Measurements from ENCODE around the gene PPIH.
"Not testable (repeated sequence)": the region's sequence is repeated elsewhere in the genome, so short reads cannot be mapped to it uniquely, and the experiment has no call there.

Gene PPIH

DNA sequence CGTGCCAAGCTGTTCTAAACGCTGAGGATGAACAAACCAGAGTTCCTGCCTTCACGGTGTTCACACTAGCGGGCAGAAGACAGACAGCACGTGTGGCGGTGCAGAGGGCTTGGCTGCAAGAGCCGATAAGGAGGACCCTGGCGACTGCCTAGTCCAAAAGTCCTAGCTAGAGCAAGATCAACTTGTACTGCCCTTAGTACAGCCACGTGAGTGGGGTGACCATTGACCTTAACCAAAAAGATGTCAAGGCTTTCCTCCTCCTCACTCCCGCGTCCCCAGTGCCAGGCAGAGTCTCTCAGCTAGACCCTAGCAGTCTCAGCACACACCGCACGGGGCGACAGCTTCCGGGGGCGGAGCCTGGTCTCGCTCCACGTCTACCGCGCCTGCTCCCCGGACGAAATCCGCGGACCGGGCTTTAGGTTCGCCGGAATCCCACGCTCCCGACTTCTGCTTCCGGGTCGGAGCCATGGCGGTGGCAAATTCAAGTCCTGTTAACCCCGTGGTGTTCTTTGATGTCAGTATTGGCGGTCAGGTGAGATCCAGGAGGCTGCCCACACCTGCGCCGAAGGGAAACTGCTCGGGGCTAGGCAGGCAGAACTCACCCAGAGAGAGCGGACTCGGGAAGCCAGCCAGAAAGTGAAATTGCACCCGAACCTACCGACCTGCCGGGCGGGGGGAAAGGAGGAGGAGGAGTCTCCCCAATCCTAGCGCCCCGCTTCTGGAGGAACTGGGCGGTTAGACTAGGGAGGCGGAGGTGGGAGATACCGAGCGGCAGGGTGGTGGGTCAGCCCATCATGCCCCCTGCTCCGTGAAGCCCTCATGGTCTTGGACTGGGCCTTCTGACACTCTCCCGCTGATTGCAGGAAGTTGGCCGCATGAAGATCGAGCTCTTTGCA, at the start of gene PPIH:
Gene PPIH, plus strand, starts transcription at position 443 of the 896 bp plus-strand sequence. Its CDS starts 24 bp downstream, at position 467.
- TF ChIP-seq CTCF (IDR thresholded peaks at IDR 0.05; ENCODE audit: insufficient read depth, low read depth, low read length, missing control alignments), result peak; percentile 19
- peak within 1 kb of the TSS; percentile 91 for H3K4me3 ChIP-seq (ENCODE audit: low read depth, low read length)
- peak; percentile 95 for DNase-seq (ENCODE audit: low read depth)

DNA sequence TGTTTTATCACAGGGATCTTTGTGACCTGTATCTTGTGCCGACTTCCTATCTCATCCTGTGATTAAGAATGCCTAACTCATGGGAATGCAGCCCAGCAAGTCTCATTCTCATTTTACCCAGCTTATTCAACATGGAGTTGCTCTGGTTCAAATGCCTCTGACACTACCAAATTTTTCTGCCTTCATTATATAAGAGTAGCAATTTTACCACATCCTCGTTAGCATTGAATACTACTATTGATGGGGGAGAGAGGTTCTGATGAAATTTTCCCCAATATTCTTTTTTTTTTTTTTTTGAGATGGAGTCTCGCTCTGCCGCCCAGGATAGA, 44.5 kb upstream of the PPIH start:
- no peak overlapping the region for H3K4me3 ChIP-seq (ENCODE audit: low read depth, low read length)
- TF ChIP-seq CTCF (IDR thresholded peaks at IDR 0.05; ENCODE audit: insufficient read depth, low read depth, low read length, missing control alignments), result no peak
- DNase-seq (ENCODE audit: low read depth), result no peak

- no peak for DNase-seq (ENCODE audit: low read depth)
- H3K4me3 ChIP-seq (ENCODE audit: low read depth, low read length), result no peak overlapping the region
- TF ChIP-seq CTCF (IDR thresholded peaks at IDR 0.05; ENCODE audit: insufficient read depth, low read depth, low read length, missing control alignments), result no peak
Measured at GRCh38 chr1:42618866-42619265, 39.4 kb upstream of the PPIH start.

GRCh38 chr1:42620307-42620706, 37.9 kb upstream of the PPIH start:
- DNase-seq (ENCODE audit: low read depth), result no peak
- TF ChIP-seq CTCF (IDR thresholded peaks at IDR 0.05; ENCODE audit: insufficient read depth, low read depth, low read length, missing control alignments), result no peak
- H3K4me3 ChIP-seq (ENCODE audit: low read depth, low read length), result no peak overlapping the region

- H3K4me3 ChIP-seq (ENCODE audit: low read depth, low read length); DNase-seq (ENCODE audit: low read depth): not testable (repeated sequence)
Measured at GRCh38 chr1:42621180-42621579, 37.0 kb upstream of the PPIH start.

DNA sequence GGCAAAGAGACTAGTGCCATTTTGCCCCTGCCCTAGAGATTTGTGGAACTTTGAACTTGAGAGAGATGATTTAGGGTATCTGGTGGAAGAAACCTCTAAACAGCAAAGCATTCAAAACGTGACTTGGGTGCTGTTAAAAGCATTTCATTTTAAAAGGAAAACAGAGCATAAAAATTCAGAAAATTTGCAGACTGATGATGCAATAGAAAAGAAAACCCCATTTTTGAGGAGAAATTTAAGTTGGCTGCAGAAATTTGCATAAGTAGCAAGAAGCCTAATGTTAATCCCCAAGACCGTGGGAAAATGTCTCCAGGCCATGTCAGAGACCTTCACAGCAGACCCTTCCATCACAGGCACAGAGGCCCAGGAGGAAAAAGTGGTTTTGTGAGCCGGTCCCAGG, 31.0 kb upstream of the PPIH start:
- not testable (repeated sequence) for DNase-seq (ENCODE audit: low read depth); H3K4me3 ChIP-seq (ENCODE audit: low read depth, low read length)

- no peak for TF ChIP-seq CTCF (IDR thresholded peaks at IDR 0.05; ENCODE audit: insufficient read depth, low read depth, low read length, missing control alignments)
- no peak overlapping the region for H3K4me3 ChIP-seq (ENCODE audit: low read depth, low read length)
- DNase-seq (ENCODE audit: low read depth), result no peak
Measured at GRCh38 chr1:42639116-42639515, 19.1 kb upstream of the PPIH start.

DNA sequence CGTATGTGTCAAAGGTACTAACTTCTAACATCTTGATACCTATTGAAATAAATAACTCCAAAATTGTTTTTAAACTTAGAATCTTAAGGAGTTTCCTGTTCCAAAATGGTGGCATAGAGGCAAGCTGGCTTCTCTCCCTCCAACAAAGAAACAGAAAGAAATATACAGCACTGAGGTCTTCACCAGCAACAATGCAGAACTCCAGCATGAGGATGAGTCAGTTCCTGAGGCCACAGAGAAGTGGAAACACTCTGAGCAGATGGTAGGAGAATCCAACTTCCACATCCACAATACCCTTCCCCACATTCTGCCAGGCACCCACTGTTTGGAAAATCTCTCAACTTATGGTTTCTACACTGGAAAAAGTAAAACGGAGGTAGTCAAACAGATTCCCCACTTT, 12.2 kb upstream of the PPIH start:
- no peak for DNase-seq (ENCODE audit: low read depth)
- TF ChIP-seq CTCF (IDR thresholded peaks at IDR 0.05; ENCODE audit: insufficient read depth, low read depth, low read length, missing control alignments), result no peak
- H3K4me3 ChIP-seq (ENCODE audit: low read depth, low read length), result no peak overlapping the region
